Muscle layer of colon (tissue), 2 donors: Measurements from ENCODE around the gene NUDT16L1.
"Not testable (repeated sequence)": the region's sequence is repeated elsewhere in the genome, so short reads cannot be mapped to it uniquely, and the experiment has no call there.

ENCODE experiments used
- H3K27ac ChIP-seq: one replicate; pipeline ENCODE4 v1.7.0; 2013; ENCODE audit warnings: low read depth, mild to moderate bottlenecking, low read length, moderate library complexity
- H3K27me3 ChIP-seq, 2 donors: one replicate each; pipeline ENCODE4 v1.7.0; 2013; ENCODE audit warnings: low read length in 2 of 2, mild to moderate bottlenecking in 2 of 2; ENCODE audit not compliant: insufficient read depth in 2 of 2, control insufficient read depth in 1 of 2
- H3K36me3 ChIP-seq: one replicate; pipeline ENCODE4 v1.7.0; 2013; ENCODE audit warnings: mild to moderate bottlenecking, low read length; ENCODE audit not compliant: insufficient read depth
- H3K4me1 ChIP-seq: one replicate; pipeline ENCODE4 v1.7.0; 2013; ENCODE audit warnings: mild to moderate bottlenecking, low read length; ENCODE audit not compliant: insufficient read depth
- H3K4me3 ChIP-seq, 2 donors: one replicate each; pipeline ENCODE4 v1.7.0; 2013; ENCODE audit warnings: low read length in 2 of 2, low read depth in 1 of 2, mild to moderate bottlenecking in 1 of 2, moderate library complexity in 1 of 2
- H3K9ac ChIP-seq: one replicate; pipeline ENCODE4 v1.7.0; 2013; ENCODE audit warnings: low read length
- H3K9me3 ChIP-seq: one replicate; pipeline ENCODE4 v1.7.0; 2013; ENCODE audit warnings: mild to moderate bottlenecking, low read length
- donor health status: abdominal sarcoma.
- donor health status: Adenocarcinoma of cecum.

Gene NUDT16L1

DNA sequence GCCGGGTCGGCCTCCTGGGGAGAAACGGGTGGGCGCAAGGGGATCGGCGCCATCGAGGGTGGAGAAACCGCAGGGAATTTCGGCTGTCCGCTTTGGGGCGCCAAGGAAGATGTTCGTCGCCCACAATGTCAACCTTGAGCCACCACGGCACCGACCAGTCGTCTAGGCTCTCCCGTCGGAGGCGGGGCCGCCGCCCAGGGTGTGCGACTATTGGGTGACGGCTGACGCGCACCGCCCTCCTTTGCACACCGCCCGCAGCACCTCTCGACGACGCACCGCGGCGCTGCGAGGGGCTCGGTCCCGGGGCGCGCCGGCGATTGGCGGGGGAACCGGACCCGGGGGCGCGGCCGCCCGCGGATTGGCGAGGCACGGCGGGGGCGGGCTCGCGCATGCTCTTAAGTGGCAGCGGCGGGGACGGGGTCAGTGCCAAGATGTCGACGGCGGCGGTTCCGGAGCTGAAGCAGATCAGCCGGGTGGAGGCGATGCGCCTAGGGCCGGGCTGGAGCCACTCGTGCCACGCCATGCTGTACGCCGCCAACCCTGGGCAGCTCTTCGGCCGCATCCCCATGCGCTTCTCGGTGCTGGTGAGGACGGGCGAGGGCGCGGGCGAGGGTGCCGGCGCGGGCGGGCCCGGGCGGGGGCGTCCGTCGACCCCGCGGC, at the start of gene NUDT16L1:
NUDT16L1 (plus strand) TSS at position 267 of the 660 bp plus-strand sequence; CDS start at position 432, 165 bp downstream.
- Histone ChIP-seq H3K36me3 (peaks cover 21% of the 10 kb centered on the region), H3K4me3 (peak within 1 kb of the TSS; percentile 66 to 75), H3K9ac (peak within 1 kb of the TSS; percentile 27), H3K27ac (peak within 1 kb of the TSS; percentile 90), H3K4me1 (peaks cover 20% of the 10 kb centered on the region), H3K27me3 (no peaks in the 10 kb centered on the region), H3K9me3 (no peaks in the 10 kb centered on the region)

GRCh38 chr16:4646773-4647643, 46.4 kb upstream of the NUDT16L1 start:
- no peak overlapping the region for H3K9ac ChIP-seq
- H3K4me1 ChIP-seq, result no peaks in the 10 kb centered on the region
- H3K4me3 ChIP-seq, result no peak overlapping the region
- H3K36me3 ChIP-seq, result peaks cover 26% of the 10 kb centered on the region
- H3K27me3 ChIP-seq, result no peaks in the 10 kb centered on the region
- H3K9me3 ChIP-seq, result no peaks in the 10 kb centered on the region
- no peak overlapping the region for H3K27ac ChIP-seq

- Histone ChIP-seq H3K36me3 (peaks cover 32% of the 10 kb centered on the region), H3K9ac (no peak overlapping the region), H3K4me1 (no peaks in the 10 kb centered on the region), H3K27ac (no peak overlapping the region), H3K9me3 (no peaks in the 10 kb centered on the region), H3K27me3 (no peaks in the 10 kb centered on the region), H3K4me3 (no peak overlapping the region)
These were observed 45.8 kb upstream of the NUDT16L1 start for GRCh38 chr16:4647644-4647980.

DNA sequence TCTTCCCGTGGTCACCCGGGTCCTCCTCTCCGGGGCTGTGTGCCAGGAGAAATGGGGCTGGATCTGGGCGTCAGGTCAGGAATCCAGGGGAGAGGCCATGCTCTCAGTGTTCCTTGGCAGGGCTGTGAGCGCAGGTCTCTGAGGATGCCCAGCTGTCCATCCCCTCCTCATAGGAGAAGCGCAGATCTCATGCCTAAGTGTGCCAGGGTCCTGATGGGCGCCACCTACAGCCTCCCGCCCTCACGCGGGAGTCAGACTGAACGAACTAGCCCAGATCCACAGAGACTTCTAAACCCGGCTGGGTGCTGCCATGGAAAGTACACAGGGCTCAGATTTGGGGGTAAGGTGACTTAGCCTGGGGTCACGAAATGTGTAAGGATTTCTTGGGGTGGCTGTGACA, 44.4 kb upstream of the NUDT16L1 start:
- H3K27ac ChIP-seq, result no peak overlapping the region
- peaks cover 39% of the 10 kb centered on the region for H3K36me3 ChIP-seq
- H3K27me3 ChIP-seq, result no peaks in the 10 kb centered on the region
- H3K9me3 ChIP-seq, result no peaks in the 10 kb centered on the region
- no peak overlapping the region for H3K4me3 ChIP-seq
- no peaks in the 10 kb centered on the region for H3K4me1 ChIP-seq
- H3K9ac ChIP-seq, result no peak overlapping the region

GRCh38 chr16:4649744-4650442, 43.5 kb upstream of the NUDT16L1 start:
- Histone ChIP-seq H3K27me3 (no peaks in the 10 kb centered on the region), H3K4me3 (no peak overlapping the region), H3K27ac (no peak overlapping the region), H3K36me3 (peaks cover 48% of the 10 kb centered on the region), H3K4me1 (no peaks in the 10 kb centered on the region), H3K9ac (no peak overlapping the region), H3K9me3 (no peaks in the 10 kb centered on the region)

DNA sequence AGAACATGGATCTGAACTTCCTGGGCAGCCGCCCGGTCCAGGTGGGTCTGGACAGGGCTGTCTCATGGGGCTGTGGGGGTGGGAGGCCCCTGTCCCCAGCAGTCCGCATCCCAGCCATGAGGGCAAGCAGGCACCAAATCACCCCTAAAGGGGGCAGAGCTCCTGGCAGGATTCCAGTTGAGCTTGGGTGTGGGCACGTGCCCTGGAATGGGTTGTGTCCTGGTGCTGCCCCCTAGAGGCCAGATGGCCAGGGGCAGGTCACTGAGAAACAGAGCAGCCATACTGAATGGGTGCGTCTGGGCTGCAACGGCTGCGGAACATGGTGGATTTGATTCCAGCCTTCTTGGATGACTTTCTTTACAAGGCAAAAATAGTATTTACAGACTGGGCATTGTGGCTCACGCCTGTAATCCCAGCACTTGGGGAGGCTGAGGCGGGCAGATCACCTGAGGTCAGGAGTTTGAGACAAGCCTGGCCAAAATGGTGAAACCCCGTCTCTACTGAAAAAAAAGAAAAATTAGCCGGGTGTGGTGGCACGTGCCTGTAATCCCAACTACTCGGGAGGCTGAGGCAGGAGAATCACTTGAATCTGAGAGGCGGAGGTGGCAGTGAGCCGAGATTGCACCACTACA, 42.8 kb upstream of the NUDT16L1 start:
- not testable (repeated sequence) for H3K9ac ChIP-seq, H3K27me3 ChIP-seq, H3K9me3 ChIP-seq, H3K4me1 ChIP-seq, H3K27ac ChIP-seq, H3K4me3 ChIP-seq
- H3K36me3 ChIP-seq, result peaks cover 54% of the 10 kb centered on the region

- Histone ChIP-seq H3K4me3 (no peak overlapping the region), H3K9me3 (no peaks in the 10 kb centered on the region), H3K36me3 (peaks cover 57% of the 10 kb centered on the region), H3K27ac (no peak overlapping the region), H3K4me1 (no peaks in the 10 kb centered on the region), H3K27me3 (no peaks in the 10 kb centered on the region), H3K9ac (no peak overlapping the region)
These were observed 41.5 kb upstream of the NUDT16L1 start for GRCh38 chr16:4651827-4652226.

DNA sequence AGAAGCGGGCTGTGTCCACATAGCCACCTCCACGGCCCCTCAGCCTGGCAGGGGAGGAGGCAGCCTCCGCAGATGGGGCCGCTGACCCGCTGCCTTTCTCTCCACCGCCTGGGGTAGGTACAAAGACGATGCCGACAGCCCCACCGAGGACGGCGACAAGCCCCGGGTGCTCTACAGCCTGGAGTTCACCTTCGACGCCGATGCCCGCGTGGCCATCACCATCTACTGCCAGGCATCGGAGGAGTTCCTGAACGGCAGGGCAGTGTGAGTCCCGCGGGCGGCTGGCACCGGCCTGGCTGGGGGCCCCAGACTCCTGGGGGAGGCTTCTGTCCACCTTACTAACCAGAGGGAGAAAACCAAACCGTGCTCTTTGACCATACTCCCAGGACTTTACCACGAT, 40.8 kb upstream of the NUDT16L1 start:
- no peaks in the 10 kb centered on the region for H3K27me3 ChIP-seq
- no peak overlapping the region for H3K27ac ChIP-seq
- no peak overlapping the region for H3K4me3 ChIP-seq
- no peaks in the 10 kb centered on the region for H3K4me1 ChIP-seq
- peaks cover 64% of the 10 kb centered on the region for H3K36me3 ChIP-seq
- no peak overlapping the region for H3K9ac ChIP-seq
- no peaks in the 10 kb centered on the region for H3K9me3 ChIP-seq

- Histone ChIP-seq H3K36me3 (peaks cover 64% of the 10 kb centered on the region), H3K27me3 (no peaks in the 10 kb centered on the region), H3K27ac (no peak overlapping the region), H3K4me3 (no peak overlapping the region), H3K9ac (no peak overlapping the region), H3K9me3 (no peaks in the 10 kb centered on the region), H3K4me1 (no peaks in the 10 kb centered on the region)
These were observed 39.1 kb upstream of the NUDT16L1 start for GRCh38 chr16:4654011-4654963.

DNA sequence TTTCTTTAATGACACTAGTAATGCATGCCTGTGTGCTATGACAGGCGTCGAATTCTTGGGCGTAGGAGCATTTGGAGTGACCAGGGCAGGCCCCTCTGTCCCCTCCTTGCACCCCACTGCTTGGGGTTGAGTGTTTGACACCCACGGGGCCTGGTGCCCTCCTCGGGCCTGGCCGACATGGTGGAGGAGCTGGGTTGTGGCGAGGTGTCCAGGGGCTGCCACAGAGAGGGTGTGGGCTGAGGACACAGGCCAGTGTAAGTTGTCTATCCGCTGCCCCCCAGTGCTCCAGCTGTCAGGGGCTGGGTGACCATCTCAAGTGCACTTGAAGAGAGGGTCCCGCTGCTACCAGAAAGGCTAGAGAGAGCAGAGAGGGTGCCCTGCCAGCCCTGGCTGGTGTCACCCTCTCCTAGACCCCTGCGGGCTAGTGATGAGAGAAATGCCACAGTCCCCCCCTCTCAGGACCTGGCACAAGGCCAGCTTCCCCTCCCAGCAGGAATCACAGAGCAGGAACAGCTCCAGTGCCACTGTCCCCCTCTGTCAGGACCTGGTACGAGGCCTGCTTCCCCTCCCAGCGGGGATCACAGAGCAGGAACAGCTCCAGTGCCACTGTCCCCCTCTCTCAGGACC, 38.3 kb upstream of the NUDT16L1 start:
- Histone ChIP-seq H3K9ac (no peak overlapping the region), H3K9me3 (no peaks in the 10 kb centered on the region), H3K36me3 (peaks cover 60% of the 10 kb centered on the region), H3K27ac (no peak overlapping the region), H3K4me1 (no peaks in the 10 kb centered on the region), H3K27me3 (no peaks in the 10 kb centered on the region), H3K4me3 (no peak overlapping the region)
